ENCODE data around the gene PRKCQ.
"Not testable (repeated sequence)": the region's sequence is repeated elsewhere in the genome, so short reads cannot be mapped to it uniquely, and the experiment has no call there.

DNA sequence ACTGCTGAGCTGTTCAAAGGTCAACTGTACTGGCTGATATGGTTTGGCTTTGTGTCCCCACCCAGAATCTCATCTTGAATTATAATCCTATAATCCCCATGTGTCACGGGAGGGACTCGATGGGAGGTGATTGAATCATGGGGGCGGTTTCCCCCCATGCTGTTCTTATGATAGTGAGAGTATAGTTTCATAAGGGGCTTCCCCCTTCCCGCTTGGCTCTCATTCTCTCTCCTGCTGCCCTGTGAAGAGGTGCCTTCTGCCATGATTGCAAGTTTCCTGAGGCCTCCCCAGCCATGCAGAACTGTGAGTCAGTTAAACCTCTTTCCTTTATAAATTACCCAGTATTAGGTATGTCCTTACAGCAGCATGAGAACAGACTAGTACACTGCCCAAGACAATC, 140.2 kb downstream of the PRKCQ start:
- TF ChIP-seq SP1 (IDR thresholded peaks at IDR 0.05); FOXK2 (IDR thresholded peaks at IDR 0.05); TARDBP (IDR thresholded peaks at IDR 0.05); FOXM1 (IDR thresholded peaks at IDR 0.05; ENCODE audit: borderline replicate concordance); FOXA1 (IDR thresholded peaks at IDR 0.05); CTBP1 (IDR thresholded peaks at IDR 0.05; ENCODE audit: borderline replicate concordance); ELF4 (IDR thresholded peaks at IDR 0.05); SUZ12 (IDR thresholded peaks at IDR 0.05); HDGF (IDR thresholded peaks at IDR 0.05; ENCODE audit: borderline replicate concordance); NFRKB (IDR thresholded peaks at IDR 0.05): not testable (repeated sequence)

Measured in HEK293T (cell line).